ENCODE results near the gene PTPN18. TPM values are rescaled to one million over a fixed set of nuclear protein-coding genes. Genes with fewer than 3 reads are reported as not detected.

Gene PTPN18
- total RNA-seq, 1 experiment from 2014 or later, result 16.3 TPM

DNA sequence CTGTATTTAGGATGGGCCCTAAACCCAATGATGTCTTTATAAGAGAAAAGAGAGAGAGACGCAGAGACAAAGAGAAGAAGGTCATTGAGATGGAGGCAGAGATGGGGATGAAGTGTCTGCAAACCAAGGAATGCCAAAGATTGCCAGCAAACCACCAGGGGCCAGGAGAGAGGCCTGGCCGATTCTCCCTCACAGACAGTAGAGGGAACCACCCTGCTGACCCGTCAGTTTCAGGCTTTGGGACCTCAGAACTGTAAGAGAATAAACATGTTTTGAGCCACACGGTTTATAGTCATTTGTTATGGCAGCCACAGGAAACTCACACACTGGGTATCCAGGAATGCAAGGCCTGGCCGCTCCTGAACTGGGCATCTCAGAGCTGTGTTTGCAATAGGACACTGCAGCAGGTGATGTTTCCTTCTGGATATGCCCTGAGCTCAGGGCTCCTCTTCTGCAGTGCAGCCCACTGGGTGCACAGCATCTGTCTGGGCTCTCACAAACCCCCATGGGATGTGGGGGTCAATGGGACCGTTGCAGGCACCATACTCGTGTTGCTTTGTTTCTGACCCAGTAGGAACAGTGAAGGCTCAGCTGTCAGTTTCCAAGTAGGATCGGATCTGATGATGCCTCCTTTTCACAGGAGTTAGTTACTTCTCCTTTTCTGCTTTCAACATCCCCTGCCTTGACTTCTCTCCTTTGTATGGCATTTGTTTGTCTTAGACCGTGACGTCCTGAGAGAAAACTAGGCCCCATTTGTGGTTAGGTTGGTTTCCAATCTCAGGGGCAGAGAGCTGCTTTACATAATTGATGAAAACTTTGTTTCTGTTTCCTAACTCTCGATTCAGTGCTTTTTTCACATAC, 20.8 kb downstream of the PTPN18 start:
- Histone ChIP-seq H3K9me3 (ENCODE audit: control insufficient read depth, low read depth, low read length) (no peaks in the 10 kb centered on the region), H3K23me2 (ENCODE audit: insufficient read length, low read depth, low read length, poor library complexity, severe bottlenecking) (peaks cover 8% of the 10 kb centered on the region), H3K14ac (ENCODE audit: insufficient read depth, low read length) (no peak overlapping the region), H3K56ac (ENCODE audit: insufficient read length, low read depth, low read length) (no peak overlapping the region), H2BK20ac (ENCODE audit: low read depth, low read length, poor library complexity, severe bottlenecking) (no peak overlapping the region), H3K18ac (ENCODE audit: insufficient read length, low read depth, low read length) (no peak overlapping the region), H3K27ac (ENCODE audit: insufficient read length, low read depth, low read length) (no peak overlapping the region), H3K4me1 (ENCODE audit: insufficient read depth, low read length) (no peaks in the 10 kb centered on the region; the same call in 1 of the 2 replicates), H2BK5ac (ENCODE audit: insufficient read length, low read length) (no peak overlapping the region), H2AK5ac (ENCODE audit: insufficient read length, low read length) (no peak overlapping the region), H4K91ac (ENCODE audit: insufficient read length, low read depth, low read length) (no peak overlapping the region), H2BK12ac (ENCODE audit: insufficient read length, low read depth, low read length) (no peak overlapping the region), H3K23ac (ENCODE audit: insufficient read length, low read depth, low read length) (no peak overlapping the region), H2BK120ac (ENCODE audit: low read depth, low read length, poor library complexity, severe bottlenecking) (no peak overlapping the region), H3K27me3 (ENCODE audit: insufficient read depth, low read length) (no peaks in the 10 kb centered on the region), H3K4me2 (ENCODE audit: insufficient read depth, insufficient read length, low read length) (no peak overlapping the region), H3K79me1 (ENCODE audit: insufficient read depth, low read depth, low read length, poor library complexity, severe bottlenecking) (no peaks in the 10 kb centered on the region), H3T11ph (ENCODE audit: low read length) (no peak overlapping the region), H4K5ac (ENCODE audit: insufficient read length, low read depth, low read length) (no peak overlapping the region), H4K20me1 (ENCODE audit: control insufficient read depth, insufficient read depth, insufficient read length) (no peaks in the 10 kb centered on the region), H2BK15ac (ENCODE audit: low read depth, low read length) (no peak overlapping the region), H4K8ac (replicated peaks; ENCODE audit: insufficient read length, low read depth, low read length) (no peak overlapping the region), H3K9ac (ENCODE audit: extremely low read depth, insufficient read length, low read length) (no peak overlapping the region), H3K79me2 (ENCODE audit: insufficient read depth, low read length) (no peaks in the 10 kb centered on the region), H3K4ac (ENCODE audit: low read depth, low read length) (no peak overlapping the region), H2AFZ (ENCODE audit: low read length) (no peak overlapping the region)
- no peak for DNase-seq
- H3K27me3 Mint-ChIP-seq (ENCODE audit: low read depth), result peaks cover 3% of the 10 kb centered on the region
- TF ChIP-seq CTCF (conservative IDR thresholded peaks at IDR 0.05), result peak; percentile 50
- peaks cover 0 to 13% (median 12%) of the 10 kb centered on the region in 3 experiments; a peak in 4 of 7 replicates for H3K36me3 Mint-ChIP-seq (ENCODE audit: insufficient read depth in 1 of 3, low read depth in 3 of 3)
- no peak overlapping the region for H3K4me3 Mint-ChIP-seq
- H3K27ac Mint-ChIP-seq, result no peak overlapping the region; a peak in 1 of 7 replicates
- H3K4me1 Mint-ChIP-seq, result peaks cover 9 to 19% of the 10 kb centered on the region in 2 experiments
- no CpG with 5 or more reads among the region's 11 CpGs for WGBS (ENCODE audit: extremely low coverage, insufficient read length, low lambda C conversion rate)
- no peaks in the 10 kb centered on the region for H3K9me3 Mint-ChIP-seq
